Measurements from ENCODE around the gene ANKRD39. TPM values are rescaled to one million over a fixed set of nuclear protein-coding genes. Genes with fewer than 3 reads are reported as not detected.

Gene ANKRD39
- total and polyA plus RNA-seq, 9 of the 15 experiments (the other 6 are each of a cell fraction or from before 2014, with no cell fraction given): 8.2 to 33.1 (median 23.8) TPM

DNA sequence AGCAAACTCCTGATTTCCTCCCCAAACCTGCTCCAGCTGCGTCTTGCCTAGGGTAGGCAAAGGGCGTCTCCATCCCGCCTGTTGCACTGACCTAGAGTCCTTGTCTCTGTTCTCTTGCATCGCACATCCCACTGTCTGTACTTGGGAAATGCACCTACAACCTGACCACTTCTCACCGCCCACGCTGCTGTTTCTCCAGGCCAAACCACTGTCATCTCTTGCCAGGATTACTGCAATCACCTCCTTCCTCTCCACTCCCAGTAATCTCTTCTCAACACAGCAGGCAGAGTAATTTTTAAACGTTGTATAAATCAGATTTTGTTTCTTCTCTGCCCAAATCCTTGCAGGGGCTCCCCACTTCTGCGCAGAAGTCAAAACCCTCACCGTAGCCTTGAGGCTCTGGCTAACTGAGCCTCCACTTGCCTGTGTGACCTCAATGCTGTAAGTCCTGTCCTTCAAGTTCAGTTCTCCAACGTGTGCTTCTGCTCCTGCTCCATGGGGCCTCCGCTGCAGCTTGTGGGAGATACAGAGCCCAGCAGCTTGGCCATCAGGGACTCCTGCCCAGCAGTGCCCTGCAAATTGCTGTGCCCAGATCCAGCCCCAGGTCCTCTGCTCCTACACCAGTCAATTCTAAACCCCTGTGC lies 39.8 kb upstream of the ANKRD39 start (continued):
- TF ChIP-seq ZNF830 (CRISPR knock-in tag; IDR thresholded peaks at IDR 0.05) (no peak), MITF (IDR thresholded peaks at IDR 0.05) (no peak), ZNF57 (CRISPR knock-in tag; IDR thresholded peaks at IDR 0.05) (no peak), FOXK1 (CRISPR knock-in tag; IDR thresholded peaks at IDR 0.05; ENCODE audit: borderline replicate concordance) (peak; percentile 25; the same call in 1 of the 2 replicates), ARID1B (IDR thresholded peaks at IDR 0.05) (peak; percentile 38), ZNF668 (CRISPR knock-in tag; IDR thresholded peaks at IDR 0.05) (no peak), HDAC1 (IDR thresholded peaks at IDR 0.05) (peak in 1 of 2 experiments; percentile 96; a peak in 2 of 4 replicates), SMARCA4 (IDR thresholded peaks at IDR 0.05) (0 out of 2 replicates have a peak, but pooled peaks have one; percentile 19), FOXA1 (IDR thresholded peaks at IDR 0.05; ENCODE audit: borderline replicate concordance) (no peak), ZMIZ1 (IDR thresholded peaks at IDR 0.05; ENCODE audit: low read depth in 2 of 2, low read length in 2 of 2) (no peak), ZZZ3 (IDR thresholded peaks at IDR 0.05) (no peak), ZNF512 (tag; IDR thresholded peaks at IDR 0.05) (no peak), TEAD4 (IDR thresholded peaks at IDR 0.05; ENCODE audit: low read length) (peak; percentile 71; the same call in 1 of the 2 replicates), TEAD4 (CRISPR knock-in tag; IDR thresholded peaks at IDR 0.05; ENCODE audit: borderline replicate concordance) (no peak)
- TF ChIP-seq, protein P1, sequence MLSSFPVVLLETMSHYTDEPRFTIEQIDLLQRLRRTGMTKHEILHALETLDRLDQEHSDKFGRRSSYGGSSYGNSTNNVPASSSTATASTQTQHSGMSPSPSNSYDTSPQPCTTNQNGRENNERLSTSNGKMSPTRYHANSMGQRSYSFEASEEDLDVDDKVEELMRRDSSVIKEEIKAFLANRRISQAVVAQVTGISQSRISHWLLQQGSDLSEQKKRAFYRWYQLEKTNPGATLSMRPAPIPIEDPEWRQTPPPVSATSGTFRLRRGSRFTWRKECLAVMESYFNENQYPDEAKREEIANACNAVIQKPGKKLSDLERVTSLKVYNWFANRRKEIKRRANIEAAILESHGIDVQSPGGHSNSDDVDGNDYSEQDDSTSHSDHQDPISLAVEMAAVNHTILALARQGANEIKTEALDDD (IDR thresholded peaks at IDR 0.05): peak; percentile 26; the same call in 1 of the 2 replicates
- TF ChIP-seq, protein P2, sequence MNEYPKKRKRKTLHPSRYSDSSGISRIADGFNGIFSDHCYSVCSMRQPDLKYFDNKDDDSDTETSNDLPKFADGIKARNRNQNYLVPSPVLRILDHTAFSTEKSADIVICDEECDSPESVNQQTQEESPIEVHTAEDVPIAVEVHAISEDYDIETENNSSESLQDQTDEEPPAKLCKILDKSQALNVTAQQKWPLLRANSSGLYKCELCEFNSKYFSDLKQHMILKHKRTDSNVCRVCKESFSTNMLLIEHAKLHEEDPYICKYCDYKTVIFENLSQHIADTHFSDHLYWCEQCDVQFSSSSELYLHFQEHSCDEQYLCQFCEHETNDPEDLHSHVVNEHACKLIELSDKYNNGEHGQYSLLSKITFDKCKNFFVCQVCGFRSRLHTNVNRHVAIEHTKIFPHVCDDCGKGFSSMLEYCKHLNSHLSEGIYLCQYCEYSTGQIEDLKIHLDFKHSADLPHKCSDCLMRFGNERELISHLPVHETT (CRISPR knock-in tag; conservative IDR thresholded peaks at IDR 0.05 in 1 of 2, IDR thresholded peaks at IDR 0.05 in 1 of 2): no peak
- TF ChIP-seq, protein P3, sequence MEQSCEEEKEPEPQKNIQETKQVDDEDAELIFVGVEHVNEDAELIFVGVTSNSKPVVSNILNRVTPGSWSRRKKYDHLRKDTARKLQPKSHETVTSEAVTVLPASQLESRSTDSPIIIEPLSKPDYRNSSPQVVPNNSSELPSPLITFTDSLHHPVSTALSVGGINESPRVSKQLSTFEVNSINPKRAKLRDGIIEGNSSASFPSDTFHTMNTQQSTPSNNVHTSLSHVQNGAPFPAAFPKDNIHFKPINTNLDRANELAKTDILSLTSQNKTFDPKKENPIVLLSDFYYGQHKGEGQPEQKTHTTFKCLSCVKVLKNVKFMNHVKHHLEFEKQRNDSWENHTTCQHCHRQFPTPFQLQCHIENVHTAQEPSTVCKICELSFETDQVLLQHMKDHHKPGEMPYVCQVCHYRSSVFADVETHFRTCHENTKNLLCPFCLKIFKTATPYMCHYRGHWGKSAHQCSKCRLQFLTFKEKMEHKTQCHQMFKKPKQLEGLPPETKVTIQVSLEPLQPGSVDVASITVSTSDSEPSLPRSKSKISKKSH (CRISPR knock-in tag; IDR thresholded peaks at IDR 0.05): no peak

Data from K562 (cell line).